KOPT-K1 (cell line): Measurements from ENCODE around the gene GABBR1.

Experiments used
- H3K27ac ChIP-seq: fragments of 200-600 bp; sonication (generic); 2 replicates; pipeline ENCODE4 v1.5.1; 2016; ENCODE audit warnings: antibody characterized with exemption, mild to moderate bottlenecking, low read depth, low read length; ENCODE audit not compliant: poor library complexity, severe bottlenecking
- H3K36me3 ChIP-seq: fragments of 200-600 bp; sonication (generic); 2 replicates; pipeline ENCODE4 v1.5.1; 2017; ENCODE audit warnings: antibody characterized with exemption, mild to moderate bottlenecking, low read length, moderate library complexity; ENCODE audit not compliant: insufficient read depth
- H3K9me3 ChIP-seq: fragments of 200-600 bp; sonication (generic); 2 replicates; pipeline ENCODE4 v1.5.1; 2017; ENCODE audit warnings: antibody characterized with exemption, low read length, mild to moderate bottlenecking; ENCODE audit not compliant: insufficient read depth, poor library complexity, severe bottlenecking

GABBR1 gene

GRCh38 chr6:29576056-29576455 is 56.9 kb downstream of the GABBR1 start:
- Histone ChIP-seq H3K36me3 (no peaks in the 10 kb centered on the region), H3K27ac (no peak overlapping the region)

DNA sequence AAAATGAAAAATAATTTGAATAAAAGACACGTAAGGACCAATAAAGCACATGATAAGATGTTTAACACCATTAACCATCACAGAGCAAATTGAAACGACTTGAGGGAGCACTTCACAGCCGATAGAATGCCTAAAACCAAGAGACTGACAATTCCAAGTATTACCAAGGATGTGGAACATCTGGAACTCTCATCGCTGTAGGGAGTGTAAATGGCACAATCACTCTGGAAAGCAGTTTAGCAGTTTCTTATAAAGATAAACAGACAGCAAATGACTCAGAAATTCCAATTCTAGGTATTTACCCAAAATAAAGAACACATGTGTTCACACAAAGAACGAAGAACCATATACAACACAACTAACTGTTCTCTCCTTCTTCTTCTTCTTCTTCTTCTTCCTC is 65.0 kb downstream of the GABBR1 start:
- Histone ChIP-seq H3K27ac (no peak overlapping the region), H3K36me3 (no peaks in the 10 kb centered on the region), H3K9me3 (no peaks in the 10 kb centered on the region)

More at GRCh38 chr6:29576056-29576455, 56.9 kb downstream of the GABBR1 start:
- H3K9me3 ChIP-seq, result no peaks in the 10 kb centered on the region

DNA sequence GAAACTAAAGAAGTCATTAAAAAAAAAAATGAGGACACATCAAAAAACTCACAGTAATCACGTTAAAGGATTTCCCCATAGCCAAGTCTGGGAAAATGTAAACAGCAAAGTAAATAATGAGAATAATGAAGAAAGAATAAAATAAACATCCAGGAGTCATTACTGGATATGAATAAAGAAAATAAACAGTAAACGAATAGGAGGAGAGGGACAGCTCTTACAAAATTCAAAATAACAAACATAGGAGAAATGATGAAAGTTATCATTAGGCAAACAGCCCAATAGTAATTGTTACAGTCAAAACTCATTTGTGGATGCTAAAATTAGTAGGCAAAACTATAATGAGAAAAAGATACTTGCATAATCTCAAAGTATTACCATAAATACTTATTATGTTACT is 65.4 kb downstream of the GABBR1 start:
- Histone ChIP-seq H3K27ac (no peak overlapping the region), H3K36me3 (no peaks in the 10 kb centered on the region), H3K9me3 (no peaks in the 10 kb centered on the region)

DNA sequence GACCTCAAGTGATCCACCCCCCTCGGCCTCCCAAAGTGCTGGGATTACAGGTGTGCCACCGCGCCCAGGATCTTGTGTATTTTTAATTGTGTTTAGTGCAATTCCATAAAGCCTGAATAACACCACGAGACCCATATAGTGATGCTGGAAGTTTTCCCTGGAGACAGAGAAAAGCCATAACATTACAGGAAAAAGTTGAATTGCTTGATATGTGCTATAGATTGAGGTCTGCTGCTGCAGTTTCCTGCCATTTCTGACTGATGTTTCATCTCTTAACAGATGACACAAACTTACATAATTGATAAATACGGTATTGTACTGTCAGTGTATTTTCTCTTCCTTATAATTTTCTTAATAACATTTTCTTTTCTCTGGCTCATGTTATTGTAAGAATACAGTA is 66.1 kb downstream of the GABBR1 start:
- Histone ChIP-seq H3K27ac (no peak overlapping the region), H3K9me3 (no peaks in the 10 kb centered on the region), H3K36me3 (no peaks in the 10 kb centered on the region)

DNA sequence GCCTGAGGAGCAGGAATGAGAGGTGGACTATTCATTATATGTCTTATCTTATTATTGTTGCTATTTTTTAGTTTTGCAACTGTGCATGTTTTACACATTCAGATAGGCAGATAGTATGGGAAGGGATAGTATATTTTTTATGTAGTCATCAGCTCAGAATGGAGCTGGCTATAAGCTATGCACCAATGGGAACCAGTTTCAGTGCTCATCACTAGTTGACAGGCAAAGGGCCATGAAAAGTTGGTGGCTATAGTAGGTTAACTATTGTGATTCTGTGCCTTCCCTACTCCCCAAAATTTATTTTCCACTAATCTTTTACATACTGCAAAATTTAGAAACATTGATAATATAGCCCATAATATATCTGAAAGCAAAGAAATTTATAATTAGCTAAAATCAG is 68.1 kb downstream of the GABBR1 start:
- H3K36me3 ChIP-seq, result no peaks in the 10 kb centered on the region
- no peaks in the 10 kb centered on the region for H3K9me3 ChIP-seq
- H3K27ac ChIP-seq, result no peak overlapping the region

DNA sequence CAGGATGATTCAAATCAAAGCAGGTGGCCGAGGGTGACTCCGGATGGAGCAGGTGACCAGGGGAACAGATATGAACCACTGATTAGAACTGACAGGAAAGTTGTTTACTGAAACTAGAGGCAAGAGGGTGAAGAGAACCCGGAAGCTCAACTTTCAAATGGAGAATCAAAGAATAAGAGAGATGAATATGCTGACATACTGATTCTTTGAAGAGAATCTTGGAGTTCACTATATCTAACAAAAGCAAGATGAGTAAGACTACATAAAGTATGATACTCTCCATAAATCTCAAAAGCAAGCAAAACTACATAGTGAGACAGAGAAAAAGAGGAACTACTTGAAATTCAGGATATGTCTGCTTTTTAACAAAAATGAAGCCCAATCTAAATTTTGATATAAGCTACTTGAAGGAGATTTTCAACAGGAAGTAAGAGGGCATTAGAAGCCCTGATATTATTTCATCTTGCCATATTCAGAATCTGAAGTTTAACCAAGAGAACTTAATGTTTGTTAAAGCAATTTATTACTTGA is 69.5 kb downstream of the GABBR1 start:
- H3K9me3 ChIP-seq, result no peaks in the 10 kb centered on the region
- no peaks in the 10 kb centered on the region for H3K36me3 ChIP-seq
- H3K27ac ChIP-seq, result no peak overlapping the region

DNA sequence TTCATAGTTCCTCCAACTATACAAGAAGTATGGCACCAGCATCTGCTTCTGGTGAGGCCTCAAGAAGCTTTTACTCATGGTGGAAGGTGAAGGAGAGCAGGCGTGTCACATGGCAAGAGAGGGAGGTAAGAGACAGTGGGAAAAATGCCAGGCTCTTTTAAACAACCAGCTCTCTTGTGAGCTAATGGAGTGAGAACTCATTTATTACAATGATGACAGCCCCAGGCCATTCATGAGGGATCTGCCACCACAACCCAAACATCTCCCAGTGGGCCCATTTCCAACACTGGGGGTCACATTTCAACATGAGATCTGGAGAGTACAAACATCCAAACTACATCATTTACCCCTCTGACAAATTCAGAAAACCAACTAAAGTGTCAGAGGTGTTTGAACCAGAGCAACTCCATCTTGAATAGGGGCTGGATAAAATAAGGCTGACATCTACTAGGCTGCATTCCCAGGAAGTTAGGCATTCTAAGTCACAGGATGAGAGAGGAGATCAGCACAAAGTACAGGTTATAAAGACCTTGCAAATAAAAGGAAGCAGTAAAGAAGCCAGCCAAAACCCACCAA is 71.3 kb downstream of the GABBR1 start:
- no peaks in the 10 kb centered on the region for H3K9me3 ChIP-seq
- no peak overlapping the region for H3K27ac ChIP-seq
- H3K36me3 ChIP-seq, result no peaks in the 10 kb centered on the region

- H3K27ac ChIP-seq, result no peak overlapping the region
- no peaks in the 10 kb centered on the region for H3K36me3 ChIP-seq
- no peaks in the 10 kb centered on the region for H3K9me3 ChIP-seq
Observed at GRCh38 chr6:29561091-29561490, 71.9 kb downstream of the GABBR1 start.

- H3K27ac ChIP-seq, result no peak within 1 kb of the TSS
- H3K9me3 ChIP-seq, result no peaks in the 10 kb centered on the region
- no peaks in the 10 kb centered on the region for H3K36me3 ChIP-seq
Observed at GRCh38 chr6:29559524-29560287, 73.3 kb downstream of the GABBR1 start, which contains the start of gene UBD. Gene UBD (minus strand): TSS chr6:29559732. CDS start chr6:29559701, 31 bp downstream.

DNA sequence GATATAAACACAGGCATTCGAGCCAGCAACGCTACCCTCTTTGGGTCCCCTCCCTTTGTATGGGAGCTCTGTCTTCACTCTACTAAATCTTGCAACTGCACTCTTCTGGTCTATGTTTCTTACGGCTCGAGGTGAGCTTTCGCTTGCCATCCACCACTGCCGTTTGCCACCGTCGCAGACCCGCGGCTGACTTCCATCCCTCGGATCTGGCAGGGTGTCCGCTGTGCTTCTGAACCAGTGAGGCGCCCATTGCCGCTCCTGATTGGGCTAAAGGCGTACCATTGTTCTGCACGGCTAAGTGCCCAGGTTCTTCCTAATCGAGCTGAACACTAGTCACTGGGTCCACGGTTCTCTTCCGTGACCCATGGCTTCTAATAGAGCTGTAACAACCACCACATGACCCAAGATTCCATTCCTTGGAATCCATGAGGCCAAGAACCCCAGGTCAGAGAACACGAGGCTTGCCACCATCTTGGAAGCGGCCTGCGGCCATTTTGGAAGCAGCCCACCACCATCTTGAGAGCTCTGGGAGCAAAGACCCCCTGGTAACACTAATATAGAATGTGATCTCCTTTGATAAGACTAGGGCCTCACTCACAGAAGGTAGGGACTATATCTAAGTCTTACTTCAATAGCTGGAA is 74.4 kb downstream of the GABBR1 start:
- H3K27ac ChIP-seq, result no peak overlapping the region
- no peaks in the 10 kb centered on the region for H3K36me3 ChIP-seq
- H3K9me3 ChIP-seq, result peaks cover 6% of the 10 kb centered on the region

- no peak overlapping the region for H3K27ac ChIP-seq
- H3K36me3 ChIP-seq, result no peaks in the 10 kb centered on the region
- H3K9me3 ChIP-seq, result peaks cover 7% of the 10 kb centered on the region
Observed at GRCh38 chr6:29557320-29557719, 75.7 kb downstream of the GABBR1 start.

DNA sequence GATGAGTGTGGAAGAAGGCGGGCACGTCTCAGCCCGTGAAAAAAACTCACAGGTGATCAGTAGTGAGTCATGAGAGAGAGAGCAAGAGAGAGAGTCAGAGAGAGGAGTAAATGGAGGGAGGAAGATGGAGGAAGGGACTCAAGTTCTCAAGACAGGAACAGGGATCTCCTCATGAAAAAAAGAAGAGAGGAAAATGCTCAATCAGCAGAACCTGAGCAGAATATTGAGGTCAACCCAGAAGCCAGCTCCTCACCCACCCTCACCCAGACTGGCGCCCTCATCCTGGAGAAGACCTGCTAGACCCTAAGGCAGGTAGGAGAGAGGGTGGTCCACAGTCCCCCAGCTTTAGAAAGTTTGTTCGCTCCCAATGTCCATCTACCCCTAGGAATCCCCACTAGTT is 78.2 kb downstream of the GABBR1 start:
- Histone ChIP-seq H3K27ac (no peak overlapping the region), H3K36me3 (no peaks in the 10 kb centered on the region), H3K9me3 (peaks cover 7% of the 10 kb centered on the region)

DNA sequence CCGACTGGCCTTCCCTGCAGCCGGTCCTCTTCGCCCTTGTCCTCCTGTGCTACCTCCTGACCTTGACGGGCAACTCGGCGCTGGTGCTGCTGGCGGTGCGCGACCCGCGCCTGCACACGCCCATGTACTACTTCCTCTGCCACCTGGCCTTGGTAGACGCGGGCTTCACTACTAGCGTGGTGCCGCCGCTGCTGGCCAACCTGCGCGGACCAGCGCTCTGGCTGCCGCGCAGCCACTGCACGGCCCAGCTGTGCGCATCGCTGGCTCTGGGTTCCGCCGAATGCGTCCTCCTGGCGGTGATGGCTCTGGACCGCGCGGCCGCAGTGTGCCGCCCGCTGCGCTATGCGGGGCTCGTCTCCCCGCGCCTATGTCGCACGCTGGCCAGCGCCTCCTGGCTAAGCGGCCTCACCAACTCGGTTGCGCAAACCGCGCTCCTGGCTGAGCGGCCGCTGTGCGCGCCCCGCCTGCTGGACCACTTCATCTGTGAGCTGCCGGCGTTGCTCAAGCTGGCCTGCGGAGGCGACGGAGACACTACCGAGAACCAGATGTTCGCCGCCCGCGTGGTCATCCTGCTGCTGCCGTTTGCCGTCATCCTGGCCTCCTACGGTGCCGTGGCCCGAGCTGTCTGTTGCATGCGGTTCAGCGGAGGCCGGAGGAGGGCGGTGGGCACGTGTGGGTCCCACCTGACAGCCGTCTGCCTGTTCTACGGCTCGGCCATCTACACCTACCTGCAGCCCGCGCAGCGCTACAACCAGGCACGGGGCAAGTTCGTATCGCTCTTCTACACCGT is 79.5 kb downstream of the GABBR1 start:
- Histone ChIP-seq H3K36me3 (no peaks in the 10 kb centered on the region), H3K27ac (no peak overlapping the region), H3K9me3 (peaks cover 7% of the 10 kb centered on the region)

- H3K9me3 ChIP-seq, result peaks cover 7% of the 10 kb centered on the region
- H3K36me3 ChIP-seq, result no peaks in the 10 kb centered on the region
- no peak overlapping the region for H3K27ac ChIP-seq
Observed at GRCh38 chr6:29552512-29553051, 80.4 kb downstream of the GABBR1 start.
